ENCODE data around the gene PANK1.

DNA sequence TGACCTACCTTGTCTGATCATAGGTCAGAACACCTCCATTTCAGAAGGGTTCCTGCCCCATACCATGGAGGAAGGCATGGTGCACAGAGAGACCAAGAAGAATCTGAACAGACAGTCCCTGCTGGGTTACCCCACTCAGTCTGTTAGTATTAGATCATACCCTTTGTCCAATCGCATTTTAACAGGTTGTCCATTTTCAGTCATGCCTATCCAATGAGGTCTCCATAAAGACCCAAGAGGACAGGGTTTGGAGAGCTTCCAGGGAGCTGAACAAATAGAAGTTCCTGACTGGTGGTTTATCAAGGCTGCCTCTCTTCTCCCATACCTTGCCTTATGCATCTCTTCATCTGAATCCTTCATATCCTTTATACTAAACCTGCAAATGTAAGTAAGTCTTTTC lies 88.4 kb downstream of the PANK1 start:
- TF ChIP-seq, protein P1, sequence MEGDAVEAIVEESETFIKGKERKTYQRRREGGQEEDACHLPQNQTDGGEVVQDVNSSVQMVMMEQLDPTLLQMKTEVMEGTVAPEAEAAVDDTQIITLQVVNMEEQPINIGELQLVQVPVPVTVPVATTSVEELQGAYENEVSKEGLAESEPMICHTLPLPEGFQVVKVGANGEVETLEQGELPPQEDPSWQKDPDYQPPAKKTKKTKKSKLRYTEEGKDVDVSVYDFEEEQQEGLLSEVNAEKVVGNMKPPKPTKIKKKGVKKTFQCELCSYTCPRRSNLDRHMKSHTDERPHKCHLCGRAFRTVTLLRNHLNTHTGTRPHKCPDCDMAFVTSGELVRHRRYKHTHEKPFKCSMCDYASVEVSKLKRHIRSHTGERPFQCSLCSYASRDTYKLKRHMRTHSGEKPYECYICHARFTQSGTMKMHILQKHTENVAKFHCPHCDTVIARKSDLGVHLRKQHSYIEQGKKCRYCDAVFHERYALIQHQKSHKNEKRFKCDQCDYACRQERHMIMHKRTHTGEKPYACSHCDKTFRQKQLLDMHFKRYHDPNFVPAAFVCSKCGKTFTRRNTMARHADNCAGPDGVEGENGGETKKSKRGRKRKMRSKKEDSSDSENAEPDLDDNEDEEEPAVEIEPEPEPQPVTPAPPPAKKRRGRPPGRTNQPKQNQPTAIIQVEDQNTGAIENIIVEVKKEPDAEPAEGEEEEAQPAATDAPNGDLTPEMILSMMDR (tag by site-specific recombination; IDR thresholded peaks at IDR 0.05): no peak
- TF ChIP-seq SP2 (tag by site-specific recombination; IDR thresholded peaks at IDR 0.05) (no peak), ZNF394 (tag by site-specific recombination; IDR thresholded peaks at IDR 0.05; ENCODE audit: borderline replicate concordance) (no peak), SALL2 (tag by site-specific recombination; IDR thresholded peaks at IDR 0.05; ENCODE audit: borderline replicate concordance) (no peak)

All from HEK293 (cell line).